ENCODE measurements around the gene EPHB4. TPM values are rescaled to one million over a fixed set of nuclear protein-coding genes. Genes with fewer than 3 reads are reported as not detected.

Gene EPHB4
- total and polyA plus RNA-seq, 2 of the 4 experiments (the other 2 are of a cell fraction), result 34.5 to 36.4 TPM

- H3K4me3 ChIP-seq (ENCODE audit: insufficient read depth, low read depth, low read length), result no peak overlapping the region
- BruUV-seq (replicated peaks), result no TSS peak
- no peak overlapping the region for H2BK5ac ChIP-seq (ENCODE audit: low read depth, low read length, poor library complexity, severe bottlenecking)
- no peak overlapping the region for H3K23ac ChIP-seq (ENCODE audit: low read depth, low read length)
- H3K9me1 ChIP-seq (ENCODE audit: insufficient read depth, low read length), result no peaks in the 10 kb centered on the region
- TF ChIP-seq MAFK (IDR thresholded peaks at IDR 0.05; ENCODE audit: low read depth, low read length) (no peak), NFE2L2 (IDR thresholded peaks at IDR 0.05; ENCODE audit: low read depth, low read length) (no peak)
- no peak overlapping the region for H2AK5ac ChIP-seq (ENCODE audit: low read depth, low read length)
- H4K91ac ChIP-seq (ENCODE audit: insufficient read depth, low read depth, low read length), result no peak overlapping the region
- no peak overlapping the region for H2AFZ ChIP-seq (replicated peaks; ENCODE audit: low read length, poor library complexity)
- 96% methylated on average over 23 of the region's 31 CpGs; no CpG with 5 or more reads in 1 of the 2 experiments for WGBS, 2 experiments (ENCODE audit: extremely low coverage in 2 of 2, insufficient read length in 1 of 2)
- H4K20me1 ChIP-seq (ENCODE audit: insufficient read depth, low read length), result peaks cover 30% of the 10 kb centered on the region
- no peak for ATAC-seq (ENCODE audit: low read depth)
- H3K36me3 ChIP-seq (ENCODE audit: control insufficient read depth, insufficient read depth, low read length), result peaks cover 44% of the 10 kb centered on the region
- H2BK120ac ChIP-seq (ENCODE audit: low read depth, low read length), result no peak overlapping the region
- in situ Hi-C loops (cut with MboI; ENCODE audit: low sequenced_read_pairs), result loop anchor here (10.0 kb wide), 1 partner anchor 119 kb away; the partner anchor contains the start of gene POP7
- H3K79me1 ChIP-seq (ENCODE audit: low read depth in 1 of 2, low read length in 2 of 2), result peaks cover 7 to 50% of the 10 kb centered on the region in 2 experiments; a peak in 3 of 4 replicates
- intact Hi-C loops (cut with micrococcal nuclease), result no loop called here
- no peak overlapping the region for H2BK15ac ChIP-seq (ENCODE audit: low read depth, low read length)
- CTCF ChIA-PET, result no interaction called here
- H3K4me2 ChIP-seq (ENCODE audit: low read depth, low read length), result no peak overlapping the region
- no peaks in the 10 kb centered on the region for H3K27me3 ChIP-seq (ENCODE audit: control insufficient read depth, insufficient read depth, low read length)
- H3K9me3 ChIP-seq (ENCODE audit: control insufficient read depth, insufficient read depth, low read length), result no peaks in the 10 kb centered on the region
- H2AK9ac ChIP-seq (replicated peaks; ENCODE audit: low read depth, low read length, poor library complexity), result no peak overlapping the region
- H3K4ac ChIP-seq (ENCODE audit: low read depth, low read length), result no peak overlapping the region
- H2BK20ac ChIP-seq (ENCODE audit: low read depth, low read length), result no peak overlapping the region
- H3K18ac ChIP-seq (ENCODE audit: low read depth, low read length), result no peak overlapping the region
- no peak overlapping the region for H3K27ac ChIP-seq (ENCODE audit: insufficient read depth, low read length)
- dilution Hi-C loops (cut with HindIII; ENCODE audit: low sequenced_read_pairs, unreplicated experiment), result no loop called here
- H3K4me1 ChIP-seq (ENCODE audit: control insufficient read depth, insufficient read depth, low read length), result peaks cover 9% of the 10 kb centered on the region
- H3K9ac ChIP-seq (ENCODE audit: low read depth, low read length), result no peak overlapping the region
- no peak for DNase-seq
- no peak overlapping the region for H3K56ac ChIP-seq (ENCODE audit: extremely low read depth, insufficient read depth, low read length)
- POLR2A ChIA-PET (ENCODE audit: unreplicated experiment), result no interaction called here
- H4K8ac ChIP-seq (ENCODE audit: low read depth in 2 of 2, low read length in 2 of 2), result no peak overlapping the region
- no peak overlapping the region for H3K14ac ChIP-seq (replicated peaks; ENCODE audit: low read depth, low read length)
- no peak overlapping the region for H4K5ac ChIP-seq (ENCODE audit: low read depth, low read length)
These were observed 3.8 kb downstream of the EPHB4 start for GRCh38 chr7:100823534-100823933.

All from IMR-90 (cell line).